NB4 (cell line): ENCODE results near the gene POC1A.

ENCODE experiments used
- DNase-seq: peaks from one replicate; pipeline ENCODE4 v3.0.0; 2010; ENCODE audit warnings: low read depth
- H3K4me3 ChIP-seq: one replicate; pipeline ENCODE4 v1.5.1; 2011; ENCODE audit warnings: mild to moderate bottlenecking, low read depth, low read length, moderate library complexity
- MYC ChIP-seq: IDR thresholded peaks from 2 replicates; pipeline ENCODE4 v1.6.1; 2011; ENCODE audit warnings: low read depth, low read length
- POLR2A ChIP-seq: IDR thresholded peaks from 2 replicates; pipeline ENCODE4 v1.6.1; 2011; ENCODE audit warnings: mild to moderate bottlenecking; ENCODE audit not compliant: insufficient read length; ENCODE audit errors: extremely low read depth
- TF ChIP-seq, protein P1 (sequence below): IDR thresholded peaks from one replicate; pipeline ENCODE4 v1.5.1; 2012; ENCODE audit warnings: low read depth, low read length
- TF ChIP-seq, protein P2 (sequence below): IDR thresholded peaks from 2 replicates; pipeline ENCODE4 v1.6.1; 2011; ENCODE audit warnings: low read depth, low read length

POC1A gene

DNA sequence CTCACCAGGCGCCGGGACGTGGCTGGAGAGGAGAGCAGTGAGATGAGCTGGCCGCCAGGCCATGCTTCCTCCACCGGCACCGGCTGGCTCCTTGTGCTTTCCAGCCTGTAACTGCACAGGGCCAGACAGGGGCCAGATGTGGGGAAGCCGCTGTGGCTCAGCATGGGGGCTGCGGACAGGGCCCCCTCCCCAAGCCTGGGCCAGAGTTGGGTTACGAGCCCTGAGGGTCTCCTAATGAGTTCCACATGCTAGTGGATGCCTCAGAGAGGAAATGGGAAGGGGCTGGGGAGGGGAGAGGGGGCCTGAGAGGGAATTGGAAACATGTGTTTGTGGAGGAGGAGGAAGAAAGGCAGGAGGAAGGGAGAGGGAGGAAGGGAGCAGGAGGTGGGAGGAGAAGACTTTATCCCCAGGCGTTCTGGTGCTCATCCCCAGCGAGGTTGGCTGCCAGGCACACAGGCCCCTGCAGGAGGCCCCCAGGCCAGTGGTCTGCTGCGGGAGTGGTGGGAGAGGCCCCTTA, 86.1 kb downstream of the POC1A start:
- TF ChIP-seq MYC: no peak
- H3K4me3 ChIP-seq: no peak overlapping the region
- DNase-seq: no peak

DNA sequence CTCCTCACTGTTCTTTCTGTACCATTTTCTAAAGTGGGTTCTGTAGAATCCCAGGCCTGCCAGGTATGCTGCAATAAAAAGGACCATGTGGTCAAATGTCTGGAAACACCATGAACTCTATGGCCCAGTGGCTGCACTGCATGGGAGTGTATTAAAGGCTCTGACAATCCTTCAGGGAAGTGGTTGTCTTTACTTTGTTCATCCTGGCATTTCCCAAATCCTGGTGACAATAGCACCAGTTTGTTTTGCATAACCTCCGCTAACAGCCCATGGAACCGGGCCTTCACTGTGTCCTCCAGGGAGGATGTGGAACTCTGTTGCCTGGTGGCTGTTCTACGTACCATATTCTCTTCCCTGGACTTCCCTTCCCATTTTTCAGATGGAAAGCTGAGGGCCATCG, 86.7 kb downstream of the POC1A start:
- H3K4me3 ChIP-seq: no peak overlapping the region
- TF ChIP-seq, protein P1, sequence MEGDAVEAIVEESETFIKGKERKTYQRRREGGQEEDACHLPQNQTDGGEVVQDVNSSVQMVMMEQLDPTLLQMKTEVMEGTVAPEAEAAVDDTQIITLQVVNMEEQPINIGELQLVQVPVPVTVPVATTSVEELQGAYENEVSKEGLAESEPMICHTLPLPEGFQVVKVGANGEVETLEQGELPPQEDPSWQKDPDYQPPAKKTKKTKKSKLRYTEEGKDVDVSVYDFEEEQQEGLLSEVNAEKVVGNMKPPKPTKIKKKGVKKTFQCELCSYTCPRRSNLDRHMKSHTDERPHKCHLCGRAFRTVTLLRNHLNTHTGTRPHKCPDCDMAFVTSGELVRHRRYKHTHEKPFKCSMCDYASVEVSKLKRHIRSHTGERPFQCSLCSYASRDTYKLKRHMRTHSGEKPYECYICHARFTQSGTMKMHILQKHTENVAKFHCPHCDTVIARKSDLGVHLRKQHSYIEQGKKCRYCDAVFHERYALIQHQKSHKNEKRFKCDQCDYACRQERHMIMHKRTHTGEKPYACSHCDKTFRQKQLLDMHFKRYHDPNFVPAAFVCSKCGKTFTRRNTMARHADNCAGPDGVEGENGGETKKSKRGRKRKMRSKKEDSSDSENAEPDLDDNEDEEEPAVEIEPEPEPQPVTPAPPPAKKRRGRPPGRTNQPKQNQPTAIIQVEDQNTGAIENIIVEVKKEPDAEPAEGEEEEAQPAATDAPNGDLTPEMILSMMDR: no peak
- no peak for TF ChIP-seq MYC
- no peak for TF ChIP-seq POLR2A
- TF ChIP-seq, protein P2, sequence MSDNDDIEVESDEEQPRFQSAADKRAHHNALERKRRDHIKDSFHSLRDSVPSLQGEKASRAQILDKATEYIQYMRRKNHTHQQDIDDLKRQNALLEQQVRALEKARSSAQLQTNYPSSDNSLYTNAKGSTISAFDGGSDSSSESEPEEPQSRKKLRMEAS: no peak
- DNase-seq: no peak

DNA sequence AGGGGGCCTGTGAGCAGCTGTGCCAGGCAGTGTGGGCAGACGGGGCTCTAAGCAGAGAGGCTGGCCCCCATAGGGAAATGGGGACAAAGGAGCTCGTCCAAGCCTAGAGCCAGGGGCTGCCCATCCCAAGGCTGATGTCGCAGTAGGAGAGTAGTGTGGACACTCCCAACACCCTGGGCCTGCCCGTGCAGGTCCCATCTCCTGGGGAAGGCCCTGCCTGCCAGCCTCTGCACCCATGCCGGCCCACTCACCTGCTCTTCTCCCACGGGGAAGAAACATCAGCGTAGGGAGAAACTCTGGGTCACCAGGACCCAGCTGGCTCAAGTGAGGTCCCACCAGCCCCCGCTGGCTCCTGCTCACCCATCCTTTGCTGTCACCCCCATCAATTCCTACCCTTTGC, 87.2 kb downstream of the POC1A start:
- TF ChIP-seq, protein P2: no peak
- no peak for TF ChIP-seq MYC
- TF ChIP-seq POLR2A: no peak
- TF ChIP-seq, protein P1: no peak
- H3K4me3 ChIP-seq: no peak overlapping the region
- DNase-seq: no peak

DNA sequence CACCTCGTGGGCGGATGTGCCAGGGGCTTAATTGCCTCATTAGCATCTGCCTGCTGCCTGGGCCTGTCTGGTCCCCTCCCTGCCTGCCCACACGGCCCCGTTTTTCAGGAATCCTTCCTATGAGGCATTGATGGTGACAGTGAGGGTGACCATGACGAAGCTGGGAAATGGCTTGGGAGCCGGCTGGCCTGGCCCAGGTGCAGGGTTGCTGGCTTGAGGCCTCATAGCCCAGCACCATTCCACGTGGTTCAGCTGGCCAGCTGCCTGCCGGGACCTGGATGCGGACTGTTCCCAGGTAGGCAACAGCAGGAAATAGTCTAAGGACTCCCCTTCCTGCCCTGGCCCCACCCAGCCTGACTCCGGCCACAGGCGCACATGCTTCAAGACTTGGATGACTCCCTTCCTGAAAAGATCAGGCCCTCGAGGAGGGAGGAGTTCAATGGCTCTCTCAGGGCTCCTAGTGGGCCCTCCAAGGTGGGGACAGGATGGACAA, 88.9 kb downstream of the POC1A start:
- no peak for DNase-seq
- no peak for TF ChIP-seq POLR2A
- TF ChIP-seq, protein P2: no peak
- TF ChIP-seq, protein P1: no peak
- TF ChIP-seq MYC: no peak
- H3K4me3 ChIP-seq: no peak overlapping the region

DNA sequence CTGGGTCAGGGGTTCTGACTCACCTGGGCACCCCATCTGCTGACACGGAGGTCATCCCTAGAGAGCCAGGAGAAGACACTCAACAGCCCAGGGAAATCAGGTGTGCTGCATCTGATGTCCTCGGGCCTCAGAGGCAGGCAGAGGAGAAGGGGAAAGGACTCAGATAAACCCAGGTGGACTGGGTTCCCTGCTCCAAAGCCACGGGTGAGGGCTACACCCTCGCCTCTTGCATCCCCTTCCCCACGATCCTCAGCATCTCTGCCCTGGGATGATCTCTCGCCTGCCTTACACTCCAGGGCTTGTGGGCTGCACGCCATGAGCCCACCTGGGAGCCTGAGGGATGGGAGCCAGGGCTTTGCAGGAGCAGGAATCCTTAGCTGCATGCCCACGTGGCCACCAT, 89.7 kb downstream of the POC1A start:
- TF ChIP-seq, protein P1: no peak
- no peak for TF ChIP-seq POLR2A
- no peak for TF ChIP-seq MYC
- TF ChIP-seq, protein P2: no peak
- no peak overlapping the region for H3K4me3 ChIP-seq
- no peak for DNase-seq

DNA sequence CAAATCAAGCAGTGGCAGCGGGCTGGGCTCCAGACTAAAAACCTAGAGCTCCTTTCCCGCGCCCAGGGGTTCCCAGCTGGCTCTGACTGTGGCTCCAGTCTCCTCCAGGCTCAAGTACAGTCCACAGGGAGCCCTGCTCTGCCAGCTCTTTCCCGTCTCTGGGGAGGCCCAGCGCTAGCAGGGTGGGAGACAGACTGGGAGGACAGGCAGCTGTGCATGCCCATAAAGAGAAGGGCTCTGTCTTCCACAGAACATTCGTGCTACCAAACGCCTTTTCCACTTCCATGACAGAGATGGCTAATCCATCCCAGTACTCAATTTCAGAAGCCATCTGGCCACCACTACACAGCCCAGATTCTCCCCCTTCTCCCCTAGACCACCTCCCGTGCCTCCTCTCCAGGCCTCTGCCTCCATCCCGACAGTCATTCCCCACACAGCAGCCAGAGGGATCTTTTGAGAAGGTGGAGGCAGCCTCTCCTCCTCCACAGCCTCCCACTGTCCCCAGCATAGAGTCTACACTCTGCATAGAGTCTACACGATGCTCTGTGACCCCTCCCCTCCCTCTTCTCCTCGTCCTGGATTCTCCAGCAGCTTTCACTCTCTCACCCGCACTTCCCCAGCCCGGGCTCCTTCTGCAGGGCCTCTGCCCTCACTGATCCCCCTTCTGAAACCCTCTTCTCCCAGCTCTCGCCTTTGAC, 91.0 kb downstream of the POC1A start:
- no peak overlapping the region for H3K4me3 ChIP-seq
- TF ChIP-seq POLR2A: no peak
- TF ChIP-seq, protein P1: no peak
- no peak for TF ChIP-seq MYC
- TF ChIP-seq, protein P2: no peak
- no peak for DNase-seq
